Tibial artery (tissue), 4 donors: Measurements from ENCODE around the gene SEC16A.

ENCODE experiments used
- DNase-seq, 2 donors: peaks; one replicate each; pipeline ENCODE4 v3.0.0-alpha.2; 2019
- H3K27ac ChIP-seq, 2 donors: fragments of 200-600 bp; sonication (generic) in 1 of 2; 1 replicate in 1 of 2; 2 replicates in 1 of 2; pipeline ENCODE4 v1.5.1; 2018 to 2019; ENCODE audit warnings: mild to moderate bottlenecking in 1 of 2
- H3K27me3 ChIP-seq, 2 donors: fragments of 200-600 bp; sonication (generic) in 1 of 2; one replicate each; pipeline versions ENCODE4 v1.5.1 to v1.6.0; 2016 to 2019
- H3K36me3 ChIP-seq, 3 donors: fragments of 200-600 bp; sonication (generic) in 2 of 3; one replicate each; pipeline ENCODE4 v1.5.1; 2016 to 2019; ENCODE audit warnings: mild to moderate bottlenecking in 2 of 3
- H3K4me1 ChIP-seq, 4 donors: fragments of 200-600 bp; sonication (generic) in 2 of 4; 1 replicate in 3 of 4; 2 replicates in 1 of 4; pipeline ENCODE4 v1.5.1; 2016 to 2019
- H3K4me3 ChIP-seq, 2 donors: fragments of 200-600 bp; sonication (generic) in 1 of 2; 1 replicate in 1 of 2; 2 replicates in 1 of 2; pipeline ENCODE4 v1.5.1; 2018 to 2019; ENCODE audit warnings: mild to moderate bottlenecking in 2 of 2
- H3K9me3 ChIP-seq, 3 donors: fragments of 200-600 bp; sonication (generic) in 1 of 3; one replicate each; pipeline ENCODE4 v1.5.1; 2016 to 2019
- intact Hi-C: fragments of 100-400 bp; cut with DNase I; formaldehyde crosslinking; loops from one replicate; pipeline ENCODE4 v1.15.0; 2023; ENCODE audit warnings: low total_unique reads
- TF ChIP-seq, protein P1 (sequence below), 2 experiments: fragments of 200-600 bp in 1 of 2; fragments of 450-650 bp in 1 of 2; IDR thresholded peaks; one replicate each; pipeline ENCODE4 v1.5.1; 2017 to 2019; ENCODE audit warnings: antibody characterized with exemption in 2 of 2, mild to moderate bottlenecking in 1 of 2, moderate library complexity in 1 of 2

Gene SEC16A

DNA sequence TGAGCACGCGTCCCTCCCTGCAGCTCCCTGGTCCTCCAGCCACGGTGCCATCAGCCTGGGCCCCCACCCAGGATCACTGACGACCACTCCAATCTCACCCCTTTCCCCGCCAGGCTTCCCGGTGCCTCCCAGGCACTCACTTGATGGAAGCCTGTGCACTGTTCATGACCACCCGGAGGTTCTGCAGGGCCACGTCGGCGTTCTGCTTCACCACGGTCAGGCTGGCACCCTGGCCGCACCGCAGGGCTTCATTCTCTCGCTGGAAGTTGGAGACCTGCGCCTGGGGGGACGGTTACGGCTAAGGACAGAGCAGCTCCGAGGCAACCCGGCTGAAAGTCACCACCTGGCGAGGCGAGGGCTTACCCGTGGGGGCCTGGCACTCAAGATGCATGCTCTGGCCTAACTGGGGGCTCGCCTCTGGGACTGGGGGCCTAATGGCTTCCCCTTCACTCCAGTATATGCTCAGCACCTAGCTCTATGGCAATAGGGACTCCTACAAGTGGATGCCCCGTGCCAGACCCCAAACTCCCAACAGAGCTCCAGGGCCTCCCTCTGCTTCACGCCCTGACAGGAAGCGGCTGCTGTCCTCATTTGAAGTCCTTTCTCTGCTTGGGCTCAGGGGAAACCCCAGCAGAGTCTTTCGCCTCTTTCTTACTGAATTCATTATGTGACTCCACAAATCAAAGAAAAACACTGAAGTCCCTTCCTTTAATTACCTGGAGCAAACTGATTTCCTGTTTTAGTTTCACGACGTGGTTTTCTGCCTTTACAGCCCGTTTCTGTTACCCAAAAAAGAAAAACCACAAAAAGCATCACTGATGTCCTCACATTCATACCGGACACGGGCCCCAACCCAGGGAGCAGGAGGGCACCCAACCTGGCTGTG is 78.7 kb downstream of the SEC16A start:
- Histone ChIP-seq H3K4me3 (no peak overlapping the region), H3K36me3 (peaks cover 19 to 60% (median 44%) of the 10 kb centered on the region in 3 donors), H3K4me1 (peaks cover 0 to 15% (median 13%) of the 10 kb centered on the region in 4 donors), H3K27ac (no peak overlapping the region), H3K9me3 (no peaks in the 10 kb centered on the region), H3K27me3 (no peaks in the 10 kb centered on the region)
- no peak for DNase-seq
- intact Hi-C loops = no loop called here
- TF ChIP-seq, protein P1, sequence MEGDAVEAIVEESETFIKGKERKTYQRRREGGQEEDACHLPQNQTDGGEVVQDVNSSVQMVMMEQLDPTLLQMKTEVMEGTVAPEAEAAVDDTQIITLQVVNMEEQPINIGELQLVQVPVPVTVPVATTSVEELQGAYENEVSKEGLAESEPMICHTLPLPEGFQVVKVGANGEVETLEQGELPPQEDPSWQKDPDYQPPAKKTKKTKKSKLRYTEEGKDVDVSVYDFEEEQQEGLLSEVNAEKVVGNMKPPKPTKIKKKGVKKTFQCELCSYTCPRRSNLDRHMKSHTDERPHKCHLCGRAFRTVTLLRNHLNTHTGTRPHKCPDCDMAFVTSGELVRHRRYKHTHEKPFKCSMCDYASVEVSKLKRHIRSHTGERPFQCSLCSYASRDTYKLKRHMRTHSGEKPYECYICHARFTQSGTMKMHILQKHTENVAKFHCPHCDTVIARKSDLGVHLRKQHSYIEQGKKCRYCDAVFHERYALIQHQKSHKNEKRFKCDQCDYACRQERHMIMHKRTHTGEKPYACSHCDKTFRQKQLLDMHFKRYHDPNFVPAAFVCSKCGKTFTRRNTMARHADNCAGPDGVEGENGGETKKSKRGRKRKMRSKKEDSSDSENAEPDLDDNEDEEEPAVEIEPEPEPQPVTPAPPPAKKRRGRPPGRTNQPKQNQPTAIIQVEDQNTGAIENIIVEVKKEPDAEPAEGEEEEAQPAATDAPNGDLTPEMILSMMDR (IDR thresholded peaks at IDR 0.05) = no peak

DNA sequence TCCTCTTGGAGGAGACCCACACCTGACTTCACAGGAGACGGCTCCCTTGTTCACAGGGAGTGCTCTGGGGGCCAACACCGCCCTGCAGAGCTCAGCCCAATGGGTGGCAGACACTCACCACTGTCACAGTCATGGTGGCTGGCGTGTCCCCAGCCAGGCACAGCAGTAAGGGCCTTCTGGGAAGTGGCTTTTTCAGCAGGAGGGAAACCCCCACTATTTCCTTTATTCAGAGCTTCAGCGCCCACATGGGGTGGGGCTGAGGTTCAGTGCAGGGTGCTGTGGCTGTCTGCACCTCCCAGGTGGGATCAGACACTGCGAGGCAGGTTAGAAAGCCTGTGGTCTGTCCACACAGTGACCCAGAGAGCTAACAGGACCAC is 79.3 kb downstream of the SEC16A start:
- TF ChIP-seq, protein P1 (IDR thresholded peaks at IDR 0.05) = no peak
- Histone ChIP-seq H3K27me3 (no peaks in the 10 kb centered on the region), H3K4me3 (no peak overlapping the region), H3K4me1 (peaks cover 0 to 18% (median 17%) of the 10 kb centered on the region in 4 donors), H3K9me3 (no peaks in the 10 kb centered on the region), H3K36me3 (peaks cover 19 to 60% (median 44%) of the 10 kb centered on the region in 3 donors), H3K27ac (no peak overlapping the region)
- DNase-seq = no peak
- intact Hi-C loops = no loop called here

DNA sequence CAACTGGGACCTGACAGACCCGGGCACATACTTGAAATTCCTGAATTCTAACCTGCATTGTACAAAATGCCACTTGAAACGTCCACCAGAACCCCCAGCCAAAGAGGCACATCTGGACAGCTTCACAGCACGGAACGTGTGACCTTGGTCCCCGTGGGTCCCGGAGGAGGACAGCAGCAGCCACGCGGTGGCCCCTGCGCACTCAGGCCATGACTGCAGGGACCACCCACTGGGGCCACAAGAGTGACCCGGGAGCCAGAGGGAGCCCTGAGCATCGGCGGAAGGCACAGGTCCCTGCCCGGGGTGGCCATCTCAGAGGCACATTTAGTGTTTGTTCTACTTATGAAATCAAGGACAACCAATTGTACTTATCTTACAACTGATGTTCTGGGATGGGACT is 80.8 kb downstream of the SEC16A start:
- intact Hi-C loops = no loop called here
- Histone ChIP-seq H3K27me3 (no peaks in the 10 kb centered on the region), H3K36me3 (peaks cover 18 to 63% (median 39%) of the 10 kb centered on the region in 3 donors), H3K4me3 (no peak overlapping the region), H3K4me1 (peaks cover 0 to 26% (median 20%) of the 10 kb centered on the region in 4 donors), H3K27ac (no peak overlapping the region), H3K9me3 (no peaks in the 10 kb centered on the region)
- TF ChIP-seq, protein P1 (IDR thresholded peaks at IDR 0.05) = no peak
- no peak for DNase-seq

DNA sequence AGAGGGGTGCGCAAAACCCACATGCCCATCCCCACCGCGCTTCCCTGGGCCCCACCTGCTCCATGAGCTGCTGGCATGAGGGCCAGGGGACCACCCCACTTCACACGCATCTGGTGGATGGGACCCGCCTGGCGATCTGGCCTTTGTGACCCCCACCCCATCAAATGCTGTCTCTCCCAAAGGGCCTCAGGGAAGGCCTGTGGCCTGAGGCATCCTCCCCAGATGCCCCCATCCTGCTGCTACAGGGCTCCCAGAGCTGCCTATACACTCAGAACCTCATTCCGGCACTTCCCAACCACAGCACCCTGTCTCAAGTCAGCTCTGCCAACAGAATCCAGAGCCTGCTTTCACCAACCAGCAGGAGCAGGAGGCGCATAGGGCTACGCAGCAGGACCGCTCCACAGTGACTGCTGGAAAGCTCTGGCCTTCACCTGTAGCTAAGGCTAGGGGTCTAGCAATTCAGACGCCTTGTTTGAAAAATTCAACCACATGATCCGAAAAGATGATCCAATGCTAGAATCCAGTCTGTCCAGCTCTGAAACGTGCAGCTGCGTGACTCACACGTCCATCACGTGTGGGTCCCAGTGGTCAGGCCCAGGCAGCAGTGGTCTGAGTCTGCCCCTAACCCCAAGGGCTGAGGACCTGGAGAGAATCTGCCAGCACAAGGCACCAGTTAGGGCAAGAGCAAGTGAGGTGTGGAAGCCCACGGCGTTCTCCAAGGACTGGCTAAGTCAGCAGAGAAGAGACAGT is 81.5 kb downstream of the SEC16A start:
- H3K36me3 ChIP-seq = peaks cover 20 to 63% (median 42%) of the 10 kb centered on the region in 3 donors
- no peak overlapping the region for H3K4me3 ChIP-seq
- TF ChIP-seq, protein P1 (IDR thresholded peaks at IDR 0.05) = no peak
- no peaks in the 10 kb centered on the region for H3K9me3 ChIP-seq
- intact Hi-C loops = no loop called here
- DNase-seq = no peak
- H3K4me1 ChIP-seq = peaks cover 0 to 26% (median 20%) of the 10 kb centered on the region in 4 donors
- no peaks in the 10 kb centered on the region for H3K27me3 ChIP-seq
- H3K27ac ChIP-seq = no peak overlapping the region

DNA sequence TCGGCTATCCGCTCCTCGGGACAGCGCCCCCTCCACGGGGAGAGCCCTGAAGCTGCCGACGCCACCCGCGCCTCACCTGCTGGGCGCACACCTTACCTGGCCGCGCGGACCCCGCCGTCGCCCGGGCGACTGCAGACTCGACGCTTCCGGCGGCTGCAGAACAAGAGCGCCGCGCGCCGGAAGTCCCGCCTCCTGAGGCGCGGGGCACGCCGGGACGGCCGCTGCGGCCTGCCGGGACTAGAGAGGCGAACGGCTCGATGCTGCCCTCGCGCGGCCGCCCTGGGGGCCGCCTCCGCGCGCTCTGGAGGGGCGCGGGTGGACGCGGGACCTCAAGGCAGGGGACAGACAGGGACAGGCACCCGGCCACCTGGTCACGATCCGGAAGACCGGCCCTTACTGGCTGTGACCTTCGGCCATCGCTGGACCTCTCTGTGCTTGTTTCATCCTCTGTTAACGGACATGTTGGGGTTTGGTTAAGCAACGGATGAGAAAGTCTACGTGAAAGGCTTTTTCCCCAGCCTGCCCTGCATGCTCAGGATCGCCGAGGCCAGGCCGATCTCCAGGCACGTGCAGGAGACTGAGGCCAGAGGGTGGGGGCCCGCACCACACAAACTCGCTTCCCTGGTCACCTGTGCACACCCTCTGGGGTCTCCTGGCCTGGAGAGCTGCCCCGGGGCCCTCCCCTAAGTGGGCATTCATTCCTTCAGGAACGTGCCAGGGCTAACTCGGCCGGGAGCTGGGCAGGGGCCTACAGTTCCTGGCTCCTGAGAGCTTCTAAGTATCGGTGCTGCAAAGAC is 82.6 kb downstream of the SEC16A start, which contains the start of gene SNAPC4:
TSS of gene SNAPC4 (minus strand) at position 133 of the 797 bp plus-strand sequence. CDS start 1,742 bp downstream, outside the sequence.
- H3K36me3 ChIP-seq = peaks cover 23 to 63% (median 47%) of the 10 kb centered on the region in 3 donors
- peak; percentile 77 to 89 for DNase-seq
- intact Hi-C loops = no loop called here

More for the DNA sequence above, 82.6 kb downstream of the SEC16A start, which contains the start of gene SNAPC4:
- Histone ChIP-seq H3K4me1 (peaks cover 0 to 26% (median 20%) of the 10 kb centered on the region in 4 donors), H3K4me3 (peak within 1 kb of the TSS; percentile 77 to 92), H3K9me3 (no peaks in the 10 kb centered on the region), H3K27ac (peak within 1 kb of the TSS; percentile 54 to 63), H3K27me3 (no peaks in the 10 kb centered on the region)
- TF ChIP-seq, protein P1 (IDR thresholded peaks at IDR 0.05) = peak; percentile 94 to 98
